Islet of Langerhans (tissue), 1 donor: ENCODE measurements around the gene ARHGAP28.

ENCODE experiments used
- FAIRE-seq: peaks from one replicate; lab custom pipeline; 2011; peaks lifted over from hg19 to GRCh38; lab: Jason Lieb, UNC

Gene ARHGAP28

GRCh38 chr18:6729247-6730091 lies at the start of gene ARHGAP28:
Gene ARHGAP28, plus strand, starts transcription at chr18:6729716. Its CDS starts 106 bp downstream, at chr18:6729822.
- FAIRE-seq: no peak

- FAIRE-seq: no peak
These were observed 48.1 kb upstream of the ARHGAP28 start for GRCh38 chr18:6681331-6681875.

GRCh38 chr18:6682437-6683111 lies 46.9 kb upstream of the ARHGAP28 start:
- FAIRE-seq: no peak

- no peak for FAIRE-seq
These were observed 46.2 kb upstream of the ARHGAP28 start for GRCh38 chr18:6683112-6683876.

GRCh38 chr18:6687676-6688075 lies 41.8 kb upstream of the ARHGAP28 start:
- FAIRE-seq: no peak

- FAIRE-seq: no peak
These were observed 20.6 kb upstream of the ARHGAP28 start for GRCh38 chr18:6708890-6709289.

GRCh38 chr18:6711467-6711866 lies 18.0 kb upstream of the ARHGAP28 start:
- no peak for FAIRE-seq

GRCh38 chr18:6712401-6712800 lies 17.1 kb upstream of the ARHGAP28 start:
- no peak for FAIRE-seq

- FAIRE-seq: no peak
These were observed 15.5 kb upstream of the ARHGAP28 start for GRCh38 chr18:6714010-6714409.

GRCh38 chr18:6718267-6718666 lies 11.2 kb upstream of the ARHGAP28 start:
- no peak for FAIRE-seq

- no peak for FAIRE-seq
These were observed 10.2 kb upstream of the ARHGAP28 start for GRCh38 chr18:6719098-6719846.

- FAIRE-seq: no peak
These were observed 9.4 kb upstream of the ARHGAP28 start for GRCh38 chr18:6719910-6720683.

GRCh38 chr18:6721755-6722154 lies 7.8 kb upstream of the ARHGAP28 start:
- no peak for FAIRE-seq

GRCh38 chr18:6722690-6723089 lies 6.8 kb upstream of the ARHGAP28 start:
- FAIRE-seq: no peak

- no peak for FAIRE-seq
These were observed 5.2 kb upstream of the ARHGAP28 start for GRCh38 chr18:6724331-6724730.

- FAIRE-seq: no peak
These were observed 1.2 kb upstream of the ARHGAP28 start for GRCh38 chr18:6728331-6728730.

GRCh38 chr18:6728809-6729246 lies 688 bp upstream of the ARHGAP28 start:
- no peak for FAIRE-seq

- peak; percentile 58 for FAIRE-seq
These were observed 1.1 kb downstream of the ARHGAP28 start for GRCh38 chr18:6730416-6731221.

GRCh38 chr18:6731222-6731596 lies 1.7 kb downstream of the ARHGAP28 start:
- FAIRE-seq: no peak

GRCh38 chr18:6732952-6733351 lies 3.4 kb downstream of the ARHGAP28 start:
- no peak for FAIRE-seq
